K562 (cell line): ENCODE results near the gene ZNF624. TPM values are rescaled to one million over a fixed set of nuclear protein-coding genes. Genes with fewer than 3 reads are reported as not detected.

Source experiments
- CHD7 ChIP-seq: fragments of 200-600 bp; sonication (generic); IDR thresholded peaks from one replicate; pipeline ENCODE4 v1.6.1; 2012; ENCODE audit warnings: mild to moderate bottlenecking, low read depth, low read length, inconsistent platforms
- CTCF ChIP-seq, 3 experiments: IDR thresholded peaks in 2 of 3; conservative IDR thresholded peaks in 1 of 3; 2 replicates each; pipeline ENCODE4 v1.5.1; 2011 to 2012; ENCODE audit warnings: low read length in 3 of 3, mild to moderate bottlenecking in 3 of 3, control low read depth in 2 of 3, improper control_type of control experiment in 1 of 3, inconsistent platforms in 1 of 3, low read depth in 1 of 3, mixed read lengths in 1 of 3, moderate library complexity in 1 of 3; ENCODE audit not compliant: insufficient read depth in 2 of 3
- CTCFL ChIP-seq: IDR thresholded peaks from 2 replicates; pipeline ENCODE4 v1.6.1; 2011; ENCODE audit warnings: borderline replicate concordance, low read depth, mild to moderate bottlenecking, moderate library complexity, low read length; ENCODE audit not compliant: insufficient read depth, poor library complexity, severe bottlenecking
- FOXP1 ChIP-seq: sonication (generic); formaldehyde crosslinking; IDR thresholded peaks from 2 replicates; pipeline ENCODE4 v1.8.0; 2022; ENCODE audit warnings: mild to moderate bottlenecking, missing genetic modification reagents
- MAZ ChIP-seq, 2 experiments: fragments of 450-650 bp in 1 of 2; sonication (generic) in 1 of 2; formaldehyde crosslinking; IDR thresholded peaks in 1 of 2; conservative IDR thresholded peaks in 1 of 2; 2 replicates each; pipeline versions ENCODE4 v1.4.0 to v1.5.0; 2020; ENCODE audit warnings: mild to moderate bottlenecking in 1 of 2, missing genetic modification reagents in 1 of 2
- TFAP4 ChIP-seq: sonication (generic); formaldehyde crosslinking; IDR thresholded peaks from 2 replicates; pipeline ENCODE4 v1.8.0; 2022; ENCODE audit warnings: missing genetic modification reagents, mild to moderate bottlenecking, moderate library complexity, borderline replicate concordance
- ZNF121 ChIP-seq: sonication (generic); formaldehyde crosslinking; conservative IDR thresholded peaks from 2 replicates; pipeline ENCODE4 v1.8.0; 2022; ENCODE audit warnings: missing genetic modification reagents
- polyA plus RNA-seq, 8 experiments: library from polyadenylated mRNA; depleted of rRNA in 4 of 8; stranded (reverse) in 5 of 8; unstranded in 3 of 8; fragments of >200 nt; fragmentation: Nextera tagmentation in 2 of 8; fragmentation: Illumina TruSeq in 1 of 8; extraction: Ambion mirVana in 2 of 8; extraction: Trizol in 1 of 8; gene quantifications; 2 replicates each; pipeline versions ENCODE4 v1.2.1 to v1.2.3, GENCODE V29; 2011 to 2014; ENCODE audit warnings: inconsistent platforms in 1 of 8, missing spikeins in 1 of 8
- total RNA-seq, 7 experiments: library from RNA; depleted of rRNA in 6 of 7; stranded (reverse); fragments of >200 nt in 6 of 7; fragmentation: Illumina TruSeq in 2 of 7; extraction: Trizol in 2 of 7; gene quantifications; 2 replicates each; pipeline versions ENCODE4 v1.2.1 to v1.2.3, GENCODE V29; 2011 to 2021; ENCODE audit warnings: low replicate concordance in 1 of 7

ZNF624 gene
- total and polyA plus RNA-seq, 9 of the 15 experiments (the other 6 are each of a cell fraction or from before 2014, with no cell fraction given) = 0.34 to 2.1 (median 1.1) TPM

GRCh38 chr17:16584273-16584995, 69.2 kb downstream of the ZNF624 start (continued):
- TF ChIP-seq CTCF (IDR thresholded peaks at IDR 0.05 in 2 of 3, conservative IDR thresholded peaks at IDR 0.05 in 1 of 3; ENCODE audit: insufficient read depth in 2 of 3, low read depth in 1 of 3, low read length in 3 of 3) (peak; percentile 65 to 79 (median 70)), FOXP1 (CRISPR knock-in tag) (no peak), CHD7 (no peak), TFAP4 (peak; percentile 29; the same call in 1 of the 2 replicates), CTCFL (peak; percentile 72), MAZ (CRISPR knock-in tag; conservative IDR thresholded peaks at IDR 0.05 in 1 of 2, IDR thresholded peaks at IDR 0.05 in 1 of 2) (peak; percentile 28 to 46; a peak in 1 of 4 replicates), ZNF121 (CRISPR knock-in tag) (peak; percentile 39)
